ENCODE results near the gene CMIP. TPM values are rescaled to one million over a fixed set of nuclear protein-coding genes. Genes with fewer than 3 reads are reported as not detected.

The CMIP gene
- total RNA-seq, 1 donor from 2014 or later, result 46.6 TPM

DNA sequence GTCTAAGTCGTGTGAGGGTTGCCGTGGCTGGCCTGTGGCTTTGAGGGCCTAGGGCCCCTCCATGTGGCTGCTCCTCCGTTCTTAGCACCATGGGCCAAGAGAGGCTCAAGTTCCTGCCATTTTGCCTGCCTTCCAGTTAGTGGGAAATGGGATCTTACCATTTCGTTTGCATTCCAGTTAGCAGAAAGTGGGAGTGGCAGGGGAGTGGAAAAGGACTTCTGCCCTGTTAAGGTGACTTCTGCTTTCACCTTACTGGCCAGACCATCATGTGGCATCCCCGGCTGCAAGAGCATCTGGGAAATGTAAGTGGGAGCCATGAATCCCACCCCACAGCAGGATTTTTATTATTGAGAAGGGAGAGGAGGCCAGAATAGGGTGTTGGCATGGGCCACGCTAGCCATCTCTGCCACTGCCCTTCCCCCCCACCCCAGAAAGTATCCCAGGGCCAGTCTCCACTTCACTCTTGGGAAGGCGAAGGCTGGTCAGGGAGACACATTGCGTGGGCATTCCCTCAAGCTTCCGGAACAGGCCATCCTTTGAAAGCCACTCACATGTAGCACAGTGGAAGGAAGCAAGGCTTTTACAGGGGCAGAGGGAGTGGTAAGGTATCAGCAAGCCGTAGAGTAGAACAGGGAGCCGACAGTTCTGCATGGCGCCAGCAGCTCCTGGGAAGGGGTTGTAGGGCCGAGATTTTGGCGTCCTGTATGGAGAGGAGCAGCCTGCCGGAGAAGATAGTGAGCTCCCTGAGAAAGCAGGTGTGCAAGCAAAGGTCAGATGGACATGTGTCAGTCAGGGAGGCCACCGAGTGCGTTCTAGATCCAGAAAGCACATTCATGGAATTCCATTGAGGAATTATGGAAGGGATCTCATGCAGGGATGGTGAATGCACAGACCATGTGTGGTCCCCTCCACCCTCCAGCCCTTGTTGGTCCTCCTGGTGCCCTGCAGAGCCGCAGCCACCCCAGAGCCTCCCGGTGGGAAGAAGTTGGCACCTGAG is 33.4 kb downstream of the CMIP start:
- H3K4me1 Mint-ChIP-seq (ENCODE audit: unreplicated experiment), result peaks cover 32% of the 10 kb centered on the region

DNA sequence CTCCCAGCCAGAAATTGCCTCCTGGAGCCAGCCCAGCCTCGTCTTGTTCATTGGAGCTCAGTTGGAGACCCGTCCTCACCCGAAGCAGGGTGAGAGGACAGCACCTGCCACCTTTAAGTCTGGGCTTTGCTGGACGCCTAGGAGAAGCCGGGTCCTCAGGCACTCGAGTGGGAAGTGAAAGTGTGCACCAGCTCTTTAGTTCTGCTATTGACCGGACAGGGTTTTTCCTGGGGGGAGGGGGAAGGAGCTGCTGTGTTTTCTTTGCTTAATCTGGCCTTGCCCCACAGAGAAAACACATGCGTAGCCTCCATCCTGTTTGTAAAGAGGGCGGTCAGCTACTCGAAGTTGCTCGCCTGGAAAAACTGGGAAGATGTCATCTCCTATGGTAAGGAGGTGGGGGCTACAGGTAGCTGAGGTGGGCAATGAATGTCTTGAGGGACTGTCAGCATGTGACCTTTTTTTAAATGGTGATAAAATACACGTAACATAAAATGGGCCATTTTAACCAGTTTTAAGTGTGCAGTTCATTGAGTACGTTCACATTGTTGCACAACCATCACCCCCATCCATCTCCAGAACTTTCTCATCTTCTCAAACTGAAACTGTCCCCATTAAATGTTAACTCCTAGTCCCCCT is 34.4 kb downstream of the CMIP start:
- DNase-seq (ENCODE audit: extremely low spot score, unreplicated experiment), result no peak
- Mint-ChIP-seq H3K36me3 (peaks cover 23% of the 10 kb centered on the region), H3K27me3 (no peaks in the 10 kb centered on the region), H3K27ac (no peak overlapping the region), H3K4me1 (ENCODE audit: unreplicated experiment) (peaks cover 30% of the 10 kb centered on the region), H3K4me3 (no peak overlapping the region), H3K9me3 (no peaks in the 10 kb centered on the region)
- TF ChIP-seq, protein P1, sequence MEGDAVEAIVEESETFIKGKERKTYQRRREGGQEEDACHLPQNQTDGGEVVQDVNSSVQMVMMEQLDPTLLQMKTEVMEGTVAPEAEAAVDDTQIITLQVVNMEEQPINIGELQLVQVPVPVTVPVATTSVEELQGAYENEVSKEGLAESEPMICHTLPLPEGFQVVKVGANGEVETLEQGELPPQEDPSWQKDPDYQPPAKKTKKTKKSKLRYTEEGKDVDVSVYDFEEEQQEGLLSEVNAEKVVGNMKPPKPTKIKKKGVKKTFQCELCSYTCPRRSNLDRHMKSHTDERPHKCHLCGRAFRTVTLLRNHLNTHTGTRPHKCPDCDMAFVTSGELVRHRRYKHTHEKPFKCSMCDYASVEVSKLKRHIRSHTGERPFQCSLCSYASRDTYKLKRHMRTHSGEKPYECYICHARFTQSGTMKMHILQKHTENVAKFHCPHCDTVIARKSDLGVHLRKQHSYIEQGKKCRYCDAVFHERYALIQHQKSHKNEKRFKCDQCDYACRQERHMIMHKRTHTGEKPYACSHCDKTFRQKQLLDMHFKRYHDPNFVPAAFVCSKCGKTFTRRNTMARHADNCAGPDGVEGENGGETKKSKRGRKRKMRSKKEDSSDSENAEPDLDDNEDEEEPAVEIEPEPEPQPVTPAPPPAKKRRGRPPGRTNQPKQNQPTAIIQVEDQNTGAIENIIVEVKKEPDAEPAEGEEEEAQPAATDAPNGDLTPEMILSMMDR (conservative IDR thresholded peaks at IDR 0.05), result no peak

More for the DNA sequence above, 33.4 kb downstream of the CMIP start:
- H3K27ac Mint-ChIP-seq, result no peak overlapping the region
- no peak for DNase-seq (ENCODE audit: extremely low spot score, unreplicated experiment)
- H3K9me3 Mint-ChIP-seq, result no peaks in the 10 kb centered on the region
- H3K27me3 Mint-ChIP-seq, result no peaks in the 10 kb centered on the region
- TF ChIP-seq, protein P1 (conservative IDR thresholded peaks at IDR 0.05), result no peak
- H3K4me3 Mint-ChIP-seq, result no peak overlapping the region
- peaks cover 21% of the 10 kb centered on the region for H3K36me3 Mint-ChIP-seq

DNA sequence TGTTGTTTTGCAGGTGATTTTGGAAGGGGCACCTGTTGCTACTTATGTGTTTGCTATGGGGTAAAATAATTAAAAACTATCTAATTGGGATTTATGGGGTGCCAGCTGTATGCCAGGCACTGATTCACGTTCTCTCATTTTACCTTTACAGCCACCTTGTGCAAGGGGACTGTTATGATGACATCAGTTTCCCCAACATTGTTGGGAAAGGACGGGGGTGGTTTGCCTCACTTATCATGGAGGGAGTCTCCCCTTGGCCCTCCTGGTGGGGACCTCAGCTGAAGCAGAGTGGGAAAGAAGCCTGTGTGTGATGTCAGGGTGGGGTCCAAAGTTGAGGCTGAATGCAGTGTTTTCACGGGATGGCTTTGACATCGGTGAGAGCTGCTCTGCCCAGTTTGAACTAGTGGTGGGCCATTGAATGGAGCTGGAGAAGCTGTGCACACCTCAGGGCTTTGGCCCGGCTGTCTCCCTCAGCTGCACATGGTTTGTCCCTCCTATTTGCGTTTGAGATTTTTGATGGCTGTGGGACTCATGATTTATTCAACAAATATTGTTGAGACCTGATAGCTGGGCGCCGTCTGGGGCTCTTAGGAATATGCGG is 36.1 kb downstream of the CMIP start:
- Mint-ChIP-seq H3K27me3 (no peaks in the 10 kb centered on the region), H3K4me1 (ENCODE audit: unreplicated experiment) (peaks cover 38% of the 10 kb centered on the region), H3K36me3 (peaks cover 23% of the 10 kb centered on the region), H3K4me3 (no peak overlapping the region), H3K27ac (peak overlapping the region; percentile 58), H3K9me3 (no peaks in the 10 kb centered on the region)
- TF ChIP-seq, protein P1 (conservative IDR thresholded peaks at IDR 0.05), result no peak
- DNase-seq (ENCODE audit: extremely low spot score, unreplicated experiment), result no peak

DNA sequence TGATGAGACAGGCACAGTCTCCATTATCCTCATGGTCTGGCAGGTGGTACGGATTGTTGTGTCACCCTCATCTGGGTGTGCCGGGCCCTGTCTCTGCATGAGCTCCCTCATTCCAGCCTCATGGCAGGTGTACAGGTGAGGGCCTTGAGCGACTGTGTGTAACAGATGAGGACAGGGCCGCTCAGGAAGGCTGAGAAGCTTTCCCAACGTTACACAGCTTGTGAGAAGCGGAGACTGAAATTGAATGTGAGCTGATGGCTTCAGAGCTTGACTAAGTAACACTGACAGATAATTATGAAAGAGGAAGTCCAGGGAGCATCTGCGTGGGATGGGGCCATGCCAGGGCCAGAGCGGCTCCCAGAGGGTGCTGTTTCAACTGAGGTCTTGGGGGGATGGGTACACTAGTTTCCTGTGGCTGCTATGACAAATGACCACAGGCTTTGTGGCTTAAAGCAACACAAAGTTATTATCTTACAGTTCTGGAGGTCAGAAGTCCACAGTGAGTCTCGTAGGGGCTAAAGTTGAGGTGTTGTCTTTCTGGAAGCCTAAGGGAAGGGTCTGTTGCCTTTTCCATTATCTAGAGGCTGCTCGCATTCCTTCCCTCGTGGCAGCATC is 36.7 kb downstream of the CMIP start:
- Mint-ChIP-seq H3K9me3 (no peaks in the 10 kb centered on the region), H3K27me3 (no peaks in the 10 kb centered on the region), H3K4me1 (ENCODE audit: unreplicated experiment) (peaks cover 39% of the 10 kb centered on the region), H3K4me3 (no peak overlapping the region), H3K27ac (peak overlapping the region; percentile 40), H3K36me3 (peaks cover 19% of the 10 kb centered on the region)
- DNase-seq (ENCODE audit: extremely low spot score, unreplicated experiment), result no peak
- TF ChIP-seq, protein P1 (conservative IDR thresholded peaks at IDR 0.05), result no peak

DNA sequence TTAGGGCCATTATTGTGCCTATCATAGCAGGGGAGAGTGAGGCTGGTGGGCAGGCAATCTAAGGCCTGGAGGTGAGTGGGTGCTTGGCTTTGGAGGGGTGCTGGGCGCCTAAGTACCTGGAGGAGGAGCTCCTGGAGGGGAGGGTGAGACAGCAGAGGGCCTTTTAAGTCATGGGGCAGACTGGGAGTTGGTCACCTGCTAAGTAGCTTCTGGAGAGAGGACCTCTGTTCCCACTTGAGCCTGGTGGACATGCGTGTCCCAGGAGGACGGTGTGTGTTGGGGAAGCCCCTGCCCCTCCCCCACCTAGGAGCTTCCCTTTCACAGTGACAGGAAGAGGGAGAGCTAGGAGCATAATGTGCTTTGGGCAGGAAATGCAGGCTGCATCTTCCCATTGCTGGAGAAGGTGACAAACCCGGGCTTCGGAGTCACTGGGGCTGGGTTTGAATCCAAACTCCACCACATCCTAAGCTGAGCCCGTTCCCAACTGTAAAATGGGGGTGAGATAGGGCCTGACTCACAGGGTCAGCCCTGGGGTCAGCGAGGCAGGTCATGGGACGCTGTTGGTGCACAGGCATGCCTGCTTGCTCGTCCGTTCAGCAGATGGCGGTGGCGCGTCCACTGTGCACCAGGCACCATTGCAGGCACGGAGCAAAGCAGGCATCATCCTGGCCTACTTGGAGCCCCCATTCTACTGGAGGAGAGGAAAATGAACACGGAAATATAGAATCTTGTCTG is 37.9 kb downstream of the CMIP start:
- Mint-ChIP-seq H3K4me3 (no peak overlapping the region), H3K27ac (peak overlapping the region; percentile 43), H3K4me1 (ENCODE audit: unreplicated experiment) (peaks cover 39% of the 10 kb centered on the region), H3K9me3 (no peaks in the 10 kb centered on the region), H3K27me3 (no peaks in the 10 kb centered on the region), H3K36me3 (peaks cover 14% of the 10 kb centered on the region)
- TF ChIP-seq, protein P1 (conservative IDR thresholded peaks at IDR 0.05), result no peak
- no peak for DNase-seq (ENCODE audit: extremely low spot score, unreplicated experiment)
